Measurements from ENCODE around the gene TRIM38. TPM values are rescaled to one million over a fixed set of nuclear protein-coding genes. Genes with fewer than 3 reads are reported as not detected.

The TRIM38 gene
- total RNA-seq, 1 experiment from 2014 or later = 17.0 TPM

- Histone ChIP-seq H3K27ac (ENCODE audit: low read length) (no peak overlapping the region), H3K4me1 (ENCODE audit: low read length) (peaks cover 6% of the 10 kb centered on the region), H3K4me3 (ENCODE audit: low read length) (no peak overlapping the region), H3K36me3 (ENCODE audit: insufficient read depth, low read length) (no peaks in the 10 kb centered on the region), H3K9me3 (ENCODE audit: low read length) (no peaks in the 10 kb centered on the region), H4K20me1 (ENCODE audit: insufficient read depth, low read depth, low read length) (no peaks in the 10 kb centered on the region), H3K79me2 (ENCODE audit: low read length) (no peaks in the 10 kb centered on the region), H3K9ac (ENCODE audit: low read length) (no peak overlapping the region), H3K27me3 (ENCODE audit: low read length) (no peaks in the 10 kb centered on the region), H2AFZ (ENCODE audit: low read length) (no peak overlapping the region), H3K9me2 (replicated peaks; ENCODE audit: insufficient read depth, low read length) (no peaks in the 10 kb centered on the region; the same call in 1 of the 2 replicates), H3K4me2 (ENCODE audit: low read depth, low read length, poor library complexity, severe bottlenecking) (no peak overlapping the region)
- no peak for DNase-seq
These were observed 6.4 kb upstream of the TRIM38 start for GRCh38 chr6:25956226-25956625.

DNA sequence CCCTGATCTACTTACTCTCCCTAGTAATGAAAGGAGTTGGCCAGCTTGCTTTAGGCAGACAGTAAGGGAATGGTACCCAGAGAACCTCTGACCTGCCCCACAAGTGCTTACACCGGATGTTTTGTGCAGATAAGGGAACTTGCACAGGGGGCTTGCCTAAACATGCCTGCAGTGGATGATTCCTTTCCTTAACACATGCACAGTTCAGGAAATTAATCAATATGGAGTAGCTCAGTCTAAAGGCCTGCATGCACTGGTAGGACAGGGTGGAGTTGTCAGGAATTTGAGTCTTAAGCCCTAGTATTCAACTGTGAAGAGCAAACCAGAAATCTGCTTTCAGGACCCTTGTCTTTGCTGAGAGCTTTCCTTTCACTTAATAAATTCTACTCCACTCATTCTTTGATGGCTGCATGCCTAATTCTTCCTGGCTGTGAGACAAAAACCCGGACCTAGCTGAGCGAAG lies 3.9 kb upstream of the TRIM38 start:
- no peak overlapping the region for H3K4me3 ChIP-seq (ENCODE audit: low read length)
- H3K9ac ChIP-seq (ENCODE audit: low read length) = no peak overlapping the region
- no peak overlapping the region for H3K27ac ChIP-seq (ENCODE audit: low read length)
- DNase-seq = no peak
- H3K4me1 ChIP-seq (ENCODE audit: low read length) = peaks cover 22% of the 10 kb centered on the region
- peaks cover 10% of the 10 kb centered on the region for H3K79me2 ChIP-seq (ENCODE audit: low read length)
- H2AFZ ChIP-seq (ENCODE audit: low read length) = no peak overlapping the region; the same call in 1 of the 2 replicates
- no peaks in the 10 kb centered on the region for H3K9me3 ChIP-seq (ENCODE audit: low read length)
- H3K4me2 ChIP-seq (ENCODE audit: low read depth, low read length, poor library complexity, severe bottlenecking) = no peak overlapping the region
- H3K36me3 ChIP-seq (ENCODE audit: insufficient read depth, low read length) = no peaks in the 10 kb centered on the region
- H4K20me1 ChIP-seq (ENCODE audit: insufficient read depth, low read depth, low read length) = no peaks in the 10 kb centered on the region
- H3K27me3 ChIP-seq (ENCODE audit: low read length) = no peaks in the 10 kb centered on the region
- no peaks in the 10 kb centered on the region for H3K9me2 ChIP-seq (replicated peaks; ENCODE audit: insufficient read depth, low read length)

GRCh38 chr6:25959890-25960536 lies 2.6 kb upstream of the TRIM38 start:
- Histone ChIP-seq H3K9me2 (replicated peaks; ENCODE audit: insufficient read depth, low read length) (no peaks in the 10 kb centered on the region), H3K9ac (ENCODE audit: low read length) (no peak overlapping the region), H2AFZ (ENCODE audit: low read length) (no peak overlapping the region; the same call in 1 of the 2 replicates), H3K36me3 (ENCODE audit: insufficient read depth, low read length) (peaks cover 6% of the 10 kb centered on the region; the same call in 1 of the 2 replicates), H3K4me1 (ENCODE audit: low read length) (peaks cover 34% of the 10 kb centered on the region), H3K9me3 (ENCODE audit: low read length) (no peaks in the 10 kb centered on the region), H3K27ac (ENCODE audit: low read length) (no peak overlapping the region), H3K79me2 (ENCODE audit: low read length) (peaks cover 22% of the 10 kb centered on the region), H4K20me1 (ENCODE audit: insufficient read depth, low read depth, low read length) (no peaks in the 10 kb centered on the region), H3K4me3 (ENCODE audit: low read length) (peak overlapping the region; percentile 24; the same call in 1 of the 2 replicates), H3K4me2 (ENCODE audit: low read depth, low read length, poor library complexity, severe bottlenecking) (peak overlapping the region; percentile 27), H3K27me3 (ENCODE audit: low read length) (no peaks in the 10 kb centered on the region)
- no peak for DNase-seq

- DNase-seq = no peak
- Histone ChIP-seq H3K79me2 (ENCODE audit: low read length) (peaks cover 28% of the 10 kb centered on the region), H3K9ac (ENCODE audit: low read length) (no peak overlapping the region), H4K20me1 (ENCODE audit: insufficient read depth, low read depth, low read length) (no peaks in the 10 kb centered on the region), H2AFZ (ENCODE audit: low read length) (no peak overlapping the region), H3K9me2 (replicated peaks; ENCODE audit: insufficient read depth, low read length) (no peaks in the 10 kb centered on the region), H3K4me3 (ENCODE audit: low read length) (no peak overlapping the region), H3K9me3 (ENCODE audit: low read length) (no peaks in the 10 kb centered on the region), H3K4me2 (ENCODE audit: low read depth, low read length, poor library complexity, severe bottlenecking) (peak overlapping the region; percentile 27), H3K36me3 (ENCODE audit: insufficient read depth, low read length) (peaks cover 6% of the 10 kb centered on the region; the same call in 1 of the 2 replicates), H3K27ac (ENCODE audit: low read length) (no peak overlapping the region), H3K4me1 (ENCODE audit: low read length) (peaks cover 42% of the 10 kb centered on the region), H3K27me3 (ENCODE audit: low read length) (no peaks in the 10 kb centered on the region)
These were observed 1.9 kb upstream of the TRIM38 start for GRCh38 chr6:25960734-25961133.

DNA sequence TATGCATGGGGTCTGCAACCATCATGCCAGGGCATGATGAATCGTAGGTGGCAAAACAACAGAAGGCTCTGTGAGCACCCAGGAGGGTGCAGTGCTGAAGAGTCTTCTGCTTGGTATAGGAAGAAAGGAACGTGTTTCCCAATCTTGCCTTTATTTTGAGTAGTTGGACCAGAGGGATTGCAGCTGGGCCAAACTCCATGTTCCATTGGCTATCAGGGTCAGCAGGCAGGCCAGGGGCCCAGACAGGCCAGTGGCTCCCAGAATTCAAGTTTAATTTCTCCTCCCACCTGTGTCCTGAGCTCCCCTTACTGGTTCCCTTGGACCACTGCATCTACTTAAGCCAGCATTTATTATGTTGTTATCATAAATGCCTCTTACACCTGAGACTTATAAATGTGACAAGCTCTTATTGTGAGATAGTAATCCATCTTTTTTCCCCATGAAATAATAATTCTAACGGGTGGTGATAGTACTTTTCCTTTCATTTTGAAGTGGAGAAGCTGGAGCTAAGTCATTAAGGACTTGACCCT lies 918 bp upstream of the TRIM38 start:
- H3K9ac ChIP-seq (ENCODE audit: low read length) = peak overlapping the region; percentile 96

DNA sequence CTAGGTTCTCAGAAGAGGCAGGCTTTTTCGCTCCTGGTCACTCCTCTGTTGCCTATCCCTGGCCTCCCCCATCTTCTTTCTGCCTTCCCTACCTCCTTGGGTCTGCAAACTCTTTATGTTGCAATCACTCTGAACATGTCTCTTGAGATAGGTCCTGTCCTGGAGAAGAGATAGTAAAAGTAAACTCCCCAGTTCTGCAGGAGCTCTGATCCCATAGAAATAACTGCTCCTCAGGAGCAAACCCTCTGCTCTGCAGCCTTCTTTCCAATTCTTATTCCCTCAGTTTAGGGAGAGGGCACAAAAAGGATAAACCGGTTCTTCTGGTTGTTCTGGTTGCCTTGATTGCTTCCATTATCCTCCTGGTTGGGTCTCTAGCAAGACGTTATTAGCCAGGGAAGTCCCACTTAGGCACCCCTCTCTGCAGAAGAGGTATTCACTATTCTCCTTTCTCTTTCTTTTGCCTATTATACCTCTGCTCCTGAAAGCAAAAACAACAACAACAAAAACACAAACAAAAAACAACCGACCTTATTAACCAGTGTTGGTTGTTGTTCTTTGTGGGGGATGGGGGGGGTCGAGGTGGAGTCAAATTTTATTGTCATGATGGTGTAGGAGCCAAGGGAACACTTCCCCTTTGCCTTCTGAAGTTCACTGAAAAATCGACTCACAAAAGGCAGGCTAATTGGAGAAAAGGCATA lies 973 bp downstream of the TRIM38 start:
- Histone ChIP-seq H3K27me3 (ENCODE audit: low read length) (no peaks in the 10 kb centered on the region), H3K36me3 (ENCODE audit: insufficient read depth, low read length) (peaks cover 31% of the 10 kb centered on the region), H3K9me2 (replicated peaks; ENCODE audit: insufficient read depth, low read length) (no peaks in the 10 kb centered on the region), H3K4me2 (ENCODE audit: low read depth, low read length, poor library complexity, severe bottlenecking) (peak overlapping the region; percentile 100), H4K20me1 (ENCODE audit: insufficient read depth, low read depth, low read length) (0 out of 2 replicates have a peak, but pooled peaks cover 5% of the 10 kb centered on the region), H3K9ac (ENCODE audit: low read length) (peak overlapping the region; percentile 96), H3K27ac (ENCODE audit: low read length) (peak overlapping the region; percentile 94), H2AFZ (ENCODE audit: low read length) (no peak overlapping the region; the same call in 1 of the 2 replicates), H3K4me3 (ENCODE audit: low read length) (peak overlapping the region; percentile 97), H3K4me1 (ENCODE audit: low read length) (peaks cover 66% of the 10 kb centered on the region), H3K79me2 (ENCODE audit: low read length) (peaks cover 56% of the 10 kb centered on the region), H3K9me3 (ENCODE audit: low read length) (no peaks in the 10 kb centered on the region)
- peak; percentile 58 for DNase-seq

More for the DNA sequence above, 918 bp upstream of the TRIM38 start:
- H3K4me1 ChIP-seq (ENCODE audit: low read length) = peaks cover 51% of the 10 kb centered on the region
- no peaks in the 10 kb centered on the region for H3K27me3 ChIP-seq (ENCODE audit: low read length)
- peak overlapping the region; percentile 57; the same call in 1 of the 2 replicates for H2AFZ ChIP-seq (ENCODE audit: low read length)
- H3K27ac ChIP-seq (ENCODE audit: low read length) = peak overlapping the region; percentile 94
- DNase-seq = no peak
- H3K9me2 ChIP-seq (replicated peaks; ENCODE audit: insufficient read depth, low read length) = no peaks in the 10 kb centered on the region
- peaks cover 13% of the 10 kb centered on the region for H3K36me3 ChIP-seq (ENCODE audit: insufficient read depth, low read length)
- H3K4me2 ChIP-seq (ENCODE audit: low read depth, low read length, poor library complexity, severe bottlenecking) = peak overlapping the region; percentile 100
- 0 out of 2 replicates have a peak, but pooled peaks cover 5% of the 10 kb centered on the region for H4K20me1 ChIP-seq (ENCODE audit: insufficient read depth, low read depth, low read length)
- H3K9me3 ChIP-seq (ENCODE audit: low read length) = no peaks in the 10 kb centered on the region
- peaks cover 38% of the 10 kb centered on the region for H3K79me2 ChIP-seq (ENCODE audit: low read length)
- peak overlapping the region; percentile 97 for H3K4me3 ChIP-seq (ENCODE audit: low read length)

DNA sequence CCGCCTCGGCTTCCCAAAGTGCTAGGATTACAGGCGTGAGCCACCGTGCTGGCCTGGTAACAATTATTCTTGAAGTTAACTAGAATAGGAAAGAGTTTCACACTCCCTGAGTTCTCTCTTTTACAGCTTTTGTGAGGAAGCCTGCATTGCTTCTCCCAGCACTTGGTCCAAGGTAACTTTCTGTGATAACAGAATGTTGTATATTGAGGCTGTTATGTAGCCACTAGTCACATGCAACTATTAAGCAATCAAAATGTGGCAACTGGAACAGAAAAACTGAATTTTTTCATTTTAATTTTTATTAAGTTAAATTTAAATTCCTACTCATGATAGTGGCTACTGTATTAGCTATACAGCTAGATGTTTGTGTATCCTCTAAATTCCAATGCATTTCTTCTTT lies 2.5 kb downstream of the TRIM38 start:
- no peak for DNase-seq
- Histone ChIP-seq H3K27me3 (ENCODE audit: low read length) (no peaks in the 10 kb centered on the region), H3K9ac (ENCODE audit: low read length) (no peak overlapping the region), H2AFZ (ENCODE audit: low read length) (no peak overlapping the region), H3K4me2 (ENCODE audit: low read depth, low read length, poor library complexity, severe bottlenecking) (peak overlapping the region; percentile 32), H3K79me2 (ENCODE audit: low read length) (peaks cover 60% of the 10 kb centered on the region), H3K27ac (ENCODE audit: low read length) (no peak overlapping the region), H4K20me1 (ENCODE audit: insufficient read depth, low read depth, low read length) (0 out of 2 replicates have a peak, but pooled peaks cover 5% of the 10 kb centered on the region), H3K9me2 (replicated peaks; ENCODE audit: insufficient read depth, low read length) (no peaks in the 10 kb centered on the region), H3K4me1 (ENCODE audit: low read length) (peaks cover 69% of the 10 kb centered on the region), H3K36me3 (ENCODE audit: insufficient read depth, low read length) (peaks cover 41% of the 10 kb centered on the region), H3K9me3 (ENCODE audit: low read length) (no peaks in the 10 kb centered on the region), H3K4me3 (ENCODE audit: low read length) (no peak overlapping the region; the same call in 1 of the 2 replicates)

GRCh38 chr6:25966711-25967110 lies 4.1 kb downstream of the TRIM38 start:
- H3K27me3 ChIP-seq (ENCODE audit: low read length) = no peaks in the 10 kb centered on the region
- peaks cover 51% of the 10 kb centered on the region for H3K36me3 ChIP-seq (ENCODE audit: insufficient read depth, low read length)
- no peak overlapping the region for H2AFZ ChIP-seq (ENCODE audit: low read length)
- peak overlapping the region; percentile 32 for H3K4me2 ChIP-seq (ENCODE audit: low read depth, low read length, poor library complexity, severe bottlenecking)
- H4K20me1 ChIP-seq (ENCODE audit: insufficient read depth, low read depth, low read length) = 0 out of 2 replicates have a peak, but pooled peaks cover 5% of the 10 kb centered on the region
- H3K9me2 ChIP-seq (replicated peaks; ENCODE audit: insufficient read depth, low read length) = no peaks in the 10 kb centered on the region
- no peak overlapping the region; the same call in 1 of the 2 replicates for H3K9ac ChIP-seq (ENCODE audit: low read length)
- DNase-seq = no peak
- H3K4me1 ChIP-seq (ENCODE audit: low read length) = peaks cover 60% of the 10 kb centered on the region
- peaks cover 60% of the 10 kb centered on the region for H3K79me2 ChIP-seq (ENCODE audit: low read length)
- H3K4me3 ChIP-seq (ENCODE audit: low read length) = peak overlapping the region; percentile 20; the same call in 1 of the 2 replicates
- no peaks in the 10 kb centered on the region for H3K9me3 ChIP-seq (ENCODE audit: low read length)
- no peak overlapping the region for H3K27ac ChIP-seq (ENCODE audit: low read length)
